K562 (cell line): ENCODE results near the gene AHNAK. TPM values are rescaled to one million over a fixed set of nuclear protein-coding genes. Genes with fewer than 3 reads are reported as not detected.

Source experiments
- CHCHD3 ChIP-seq: fragments of 250-450 bp; sonication (Bioruptor Pico); IDR thresholded peaks from 2 replicates; pipeline ENCODE4 v2.1.2; 2022; ENCODE audit warnings: mild to moderate bottlenecking
- MAFF ChIP-seq: IDR thresholded peaks from 2 replicates; pipeline ENCODE4 v1.6.1; 2012; ENCODE audit warnings: low read length, improper control_type of control experiment
- PURB ChIP-seq: sonication (generic); formaldehyde crosslinking; IDR thresholded peaks from 2 replicates; pipeline ENCODE4 v1.9.0; 2021; ENCODE audit warnings: low read depth, mild to moderate bottlenecking, missing genetic modification reagents
- RNF2 ChIP-seq: sonication (generic); IDR thresholded peaks from 2 replicates; pipeline ENCODE4 v1.6.1; 2016
- SP1 ChIP-seq: sonication (generic); formaldehyde crosslinking; IDR thresholded peaks from 2 replicates; pipeline ENCODE4 v1.8.1; 2022; ENCODE audit warnings: mild to moderate bottlenecking, missing genetic modification reagents
- TAF15 ChIP-seq: fragments of 200-400 bp; formaldehyde crosslinking; IDR thresholded peaks from 2 replicates; pipeline ENCODE4 v1.6.1; 2017; ENCODE audit warnings: mild to moderate bottlenecking, low read depth, low read length, moderate library complexity
- ZFP36 ChIP-seq: fragments of 150-350 bp; IDR thresholded peaks from 2 replicates; pipeline ENCODE4 v1.6.1; 2018; ENCODE audit warnings: low read length, low read depth; ENCODE audit not compliant: partially characterized antibody
- polyA plus RNA-seq, 8 experiments: library from polyadenylated mRNA; depleted of rRNA in 4 of 8; stranded (reverse) in 5 of 8; unstranded in 3 of 8; fragments of >200 nt; fragmentation: Nextera tagmentation in 2 of 8; fragmentation: Illumina TruSeq in 1 of 8; extraction: Ambion mirVana in 2 of 8; extraction: Trizol in 1 of 8; gene quantifications; 2 replicates each; pipeline versions ENCODE4 v1.2.1 to v1.2.3, GENCODE V29; 2011 to 2014; ENCODE audit warnings: inconsistent platforms in 1 of 8, missing spikeins in 1 of 8
- total RNA-seq, 7 experiments: library from RNA; depleted of rRNA in 6 of 7; stranded (reverse); fragments of >200 nt in 6 of 7; fragmentation: Illumina TruSeq in 2 of 7; extraction: Trizol in 2 of 7; gene quantifications; 2 replicates each; pipeline versions ENCODE4 v1.2.1 to v1.2.3, GENCODE V29; 2011 to 2021; ENCODE audit warnings: low replicate concordance in 1 of 7
- TF ChIP-seq, protein P1 (sequence below): fragments of 450-650 bp; formaldehyde crosslinking; IDR thresholded peaks from 2 replicates; pipeline ENCODE4 v1.4.0; 2020; ENCODE audit warnings: mild to moderate bottlenecking, moderate library complexity
- TF ChIP-seq, protein P2 (sequence below): fragments of 250-450 bp; sonication (Bioruptor Pico); IDR thresholded peaks from 2 replicates; pipeline ENCODE4 v1.5.0; 2021
- TF ChIP-seq, protein P3 (sequence below): fragments of 250-450 bp; sonication (Bioruptor Pico); IDR thresholded peaks from 2 replicates; pipeline ENCODE4 v1.5.0; 2020; ENCODE audit warnings: mild to moderate bottlenecking, borderline replicate concordance
- TF ChIP-seq, protein P4 (sequence below): fragments of 250-450 bp; sonication (Bioruptor Pico); IDR thresholded peaks from 2 replicates; pipeline ENCODE4 v1.5.0; 2021; ENCODE audit warnings: mild to moderate bottlenecking, moderate library complexity
- TF ChIP-seq, protein P5 (sequence below): fragments of 250-450 bp; sonication (Bioruptor Pico); IDR thresholded peaks from 2 replicates; pipeline ENCODE4 v1.6.1; 2021; ENCODE audit warnings: mild to moderate bottlenecking
- TF ChIP-seq, protein P6 (sequence below): sonication (generic); formaldehyde crosslinking; IDR thresholded peaks from 2 replicates; pipeline ENCODE4 v1.8.1; 2023; ENCODE audit warnings: missing genetic modification reagents, mild to moderate bottlenecking, borderline replicate concordance

Gene AHNAK
- total and polyA plus RNA-seq, 9 of the 15 experiments (the other 6 are each of a cell fraction or from before 2014, with no cell fraction given): 1.5 to 89.7 (median 45.0) TPM

DNA sequence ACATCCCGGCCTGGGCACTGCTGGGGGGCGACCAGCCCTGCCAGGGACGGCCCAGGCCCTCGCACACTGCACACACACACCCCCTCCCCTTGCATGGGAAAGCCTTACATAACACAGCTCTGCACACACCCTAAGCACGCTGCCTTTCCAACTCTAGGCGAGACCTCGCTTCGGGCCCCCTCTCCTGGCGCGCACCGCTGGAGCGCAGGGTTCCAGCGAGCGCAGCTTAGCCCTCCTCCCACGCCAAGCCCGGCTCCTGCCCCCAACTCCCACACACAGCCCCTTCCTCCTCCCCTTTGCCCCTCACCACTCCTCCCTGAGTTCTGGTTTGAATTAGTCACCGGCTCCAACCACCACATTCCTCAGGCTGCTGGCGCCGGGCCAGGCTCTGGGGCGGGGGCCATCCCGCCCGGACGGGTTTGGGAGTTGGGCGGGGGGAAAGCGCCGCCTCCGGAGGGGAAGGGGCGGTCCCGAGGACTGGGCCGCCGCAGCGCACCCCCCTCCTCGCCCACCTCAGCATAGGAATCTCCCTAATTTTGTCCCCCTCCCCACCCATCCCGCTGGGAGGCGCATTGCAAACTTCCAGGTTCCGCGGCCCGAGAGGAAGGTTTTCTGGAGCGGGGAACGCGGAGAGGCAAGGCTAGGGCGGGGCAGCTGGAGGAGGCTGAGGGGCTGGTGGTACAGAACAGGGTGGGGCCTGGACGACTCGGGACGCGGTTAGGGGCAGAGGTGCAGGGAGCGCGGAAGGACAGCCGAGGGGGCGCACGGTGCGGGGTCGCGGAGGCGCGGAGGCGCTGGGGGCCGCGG is 966 bp downstream of the AHNAK start (continued):
- TF ChIP-seq, protein P1, sequence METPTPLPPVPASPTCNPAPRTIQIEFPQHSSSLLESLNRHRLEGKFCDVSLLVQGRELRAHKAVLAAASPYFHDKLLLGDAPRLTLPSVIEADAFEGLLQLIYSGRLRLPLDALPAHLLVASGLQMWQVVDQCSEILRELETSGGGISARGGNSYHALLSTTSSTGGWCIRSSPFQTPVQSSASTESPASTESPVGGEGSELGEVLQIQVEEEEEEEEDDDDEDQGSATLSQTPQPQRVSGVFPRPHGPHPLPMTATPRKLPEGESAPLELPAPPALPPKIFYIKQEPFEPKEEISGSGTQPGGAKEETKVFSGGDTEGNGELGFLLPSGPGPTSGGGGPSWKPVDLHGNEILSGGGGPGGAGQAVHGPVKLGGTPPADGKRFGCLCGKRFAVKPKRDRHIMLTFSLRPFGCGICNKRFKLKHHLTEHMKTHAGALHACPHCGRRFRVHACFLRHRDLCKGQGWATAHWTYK (CRISPR knock-in tag): no peak
- TF ChIP-seq RNF2: peak; percentile 84; the same call in 1 of the 2 replicates
- TF ChIP-seq, protein P2, sequence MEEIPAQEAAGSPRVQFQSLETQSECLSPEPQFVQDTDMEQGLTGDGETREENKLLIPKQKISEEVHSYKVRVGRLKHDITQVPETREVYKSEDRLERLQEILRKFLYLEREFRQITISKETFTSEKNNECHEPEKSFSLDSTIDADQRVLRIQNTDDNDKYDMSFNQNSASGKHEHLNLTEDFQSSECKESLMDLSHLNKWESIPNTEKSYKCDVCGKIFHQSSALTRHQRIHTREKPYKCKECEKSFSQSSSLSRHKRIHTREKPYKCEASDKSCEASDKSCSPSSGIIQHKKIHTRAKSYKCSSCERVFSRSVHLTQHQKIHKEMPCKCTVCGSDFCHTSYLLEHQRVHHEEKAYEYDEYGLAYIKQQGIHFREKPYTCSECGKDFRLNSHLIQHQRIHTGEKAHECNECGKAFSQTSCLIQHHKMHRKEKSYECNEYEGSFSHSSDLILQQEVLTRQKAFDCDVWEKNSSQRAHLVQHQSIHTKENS (CRISPR knock-in tag): no peak
- no peak for TF ChIP-seq TAF15
- TF ChIP-seq, protein P3, sequence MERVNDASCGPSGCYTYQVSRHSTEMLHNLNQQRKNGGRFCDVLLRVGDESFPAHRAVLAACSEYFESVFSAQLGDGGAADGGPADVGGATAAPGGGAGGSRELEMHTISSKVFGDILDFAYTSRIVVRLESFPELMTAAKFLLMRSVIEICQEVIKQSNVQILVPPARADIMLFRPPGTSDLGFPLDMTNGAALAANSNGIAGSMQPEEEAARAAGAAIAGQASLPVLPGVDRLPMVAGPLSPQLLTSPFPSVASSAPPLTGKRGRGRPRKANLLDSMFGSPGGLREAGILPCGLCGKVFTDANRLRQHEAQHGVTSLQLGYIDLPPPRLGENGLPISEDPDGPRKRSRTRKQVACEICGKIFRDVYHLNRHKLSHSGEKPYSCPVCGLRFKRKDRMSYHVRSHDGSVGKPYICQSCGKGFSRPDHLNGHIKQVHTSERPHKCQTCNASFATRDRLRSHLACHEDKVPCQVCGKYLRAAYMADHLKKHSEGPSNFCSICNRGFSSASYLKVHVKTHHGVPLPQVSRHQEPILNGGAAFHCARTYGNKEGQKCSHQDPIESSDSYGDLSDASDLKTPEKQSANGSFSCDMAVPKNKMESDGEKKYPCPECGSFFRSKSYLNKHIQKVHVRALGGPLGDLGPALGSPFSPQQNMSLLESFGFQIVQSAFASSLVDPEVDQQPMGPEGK (CRISPR knock-in tag): no peak
- no peak for TF ChIP-seq MAFF
- TF ChIP-seq, protein P4, sequence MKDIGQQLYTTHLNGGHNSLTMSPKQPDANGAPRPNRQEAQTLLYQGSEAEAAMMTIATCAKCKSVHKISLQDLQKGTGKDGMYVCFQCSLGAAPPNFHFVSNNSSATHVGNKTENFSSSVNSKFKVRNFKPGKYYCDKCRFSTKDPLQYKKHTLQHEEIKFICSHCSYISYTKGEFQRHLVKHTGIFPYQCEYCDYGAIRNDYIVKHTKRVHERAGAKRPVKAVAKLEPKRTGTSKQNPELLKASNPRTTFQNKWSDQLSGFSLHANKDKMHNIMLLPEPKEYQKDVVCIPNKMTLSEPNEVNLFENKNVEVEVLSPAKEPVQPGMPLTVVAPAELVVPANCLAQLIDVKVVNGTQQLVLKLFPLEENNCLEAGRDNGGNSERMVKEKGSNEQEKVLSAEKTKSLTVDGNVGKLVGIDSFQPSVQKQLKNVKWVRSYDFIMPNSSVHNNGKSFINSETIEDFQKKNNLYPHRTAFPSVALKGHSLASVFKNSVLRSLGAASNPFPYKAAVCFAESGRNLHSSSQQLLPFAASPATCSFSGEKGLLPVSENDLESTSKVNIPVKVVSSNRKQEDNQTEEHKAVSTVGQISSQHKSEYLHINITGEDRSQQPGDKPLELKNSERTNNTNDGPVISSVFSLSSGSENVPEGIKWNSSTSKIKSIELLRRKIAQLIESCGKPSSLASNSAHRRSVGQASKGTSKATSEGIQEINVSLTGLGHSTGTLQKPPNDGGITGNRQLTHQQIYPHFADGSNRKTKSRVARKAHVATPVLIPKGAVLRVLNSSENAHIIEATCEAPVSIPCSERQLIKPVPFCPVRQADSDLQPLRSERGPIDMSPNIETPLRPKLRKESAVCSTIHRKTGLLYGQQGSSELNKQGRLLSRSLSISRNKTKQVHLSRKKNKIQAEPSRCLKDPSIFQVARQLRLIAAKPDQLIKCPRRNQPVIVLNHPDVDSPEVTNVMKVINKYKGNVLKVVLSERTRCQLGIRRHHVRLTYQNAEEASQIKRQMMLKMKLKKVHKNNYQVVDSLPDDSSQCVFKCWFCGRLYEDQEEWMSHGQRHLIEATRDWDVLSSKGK (CRISPR knock-in tag): no peak
- TF ChIP-seq CHCHD3 (CRISPR knock-in tag): no peak
- peak; percentile 6 for TF ChIP-seq ZFP36
- TF ChIP-seq, protein P5, sequence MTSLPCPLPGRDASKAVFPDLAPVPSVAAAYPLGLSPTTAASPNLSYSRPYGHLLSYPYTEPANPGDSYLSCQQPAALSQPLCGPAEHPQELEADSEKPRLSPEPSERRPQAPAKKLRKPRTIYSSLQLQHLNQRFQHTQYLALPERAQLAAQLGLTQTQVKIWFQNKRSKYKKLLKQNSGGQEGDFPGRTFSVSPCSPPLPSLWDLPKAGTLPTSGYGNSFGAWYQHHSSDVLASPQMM (CRISPR knock-in tag): no peak
- no peak for TF ChIP-seq PURB (CRISPR knock-in tag)
- TF ChIP-seq, protein P6, sequence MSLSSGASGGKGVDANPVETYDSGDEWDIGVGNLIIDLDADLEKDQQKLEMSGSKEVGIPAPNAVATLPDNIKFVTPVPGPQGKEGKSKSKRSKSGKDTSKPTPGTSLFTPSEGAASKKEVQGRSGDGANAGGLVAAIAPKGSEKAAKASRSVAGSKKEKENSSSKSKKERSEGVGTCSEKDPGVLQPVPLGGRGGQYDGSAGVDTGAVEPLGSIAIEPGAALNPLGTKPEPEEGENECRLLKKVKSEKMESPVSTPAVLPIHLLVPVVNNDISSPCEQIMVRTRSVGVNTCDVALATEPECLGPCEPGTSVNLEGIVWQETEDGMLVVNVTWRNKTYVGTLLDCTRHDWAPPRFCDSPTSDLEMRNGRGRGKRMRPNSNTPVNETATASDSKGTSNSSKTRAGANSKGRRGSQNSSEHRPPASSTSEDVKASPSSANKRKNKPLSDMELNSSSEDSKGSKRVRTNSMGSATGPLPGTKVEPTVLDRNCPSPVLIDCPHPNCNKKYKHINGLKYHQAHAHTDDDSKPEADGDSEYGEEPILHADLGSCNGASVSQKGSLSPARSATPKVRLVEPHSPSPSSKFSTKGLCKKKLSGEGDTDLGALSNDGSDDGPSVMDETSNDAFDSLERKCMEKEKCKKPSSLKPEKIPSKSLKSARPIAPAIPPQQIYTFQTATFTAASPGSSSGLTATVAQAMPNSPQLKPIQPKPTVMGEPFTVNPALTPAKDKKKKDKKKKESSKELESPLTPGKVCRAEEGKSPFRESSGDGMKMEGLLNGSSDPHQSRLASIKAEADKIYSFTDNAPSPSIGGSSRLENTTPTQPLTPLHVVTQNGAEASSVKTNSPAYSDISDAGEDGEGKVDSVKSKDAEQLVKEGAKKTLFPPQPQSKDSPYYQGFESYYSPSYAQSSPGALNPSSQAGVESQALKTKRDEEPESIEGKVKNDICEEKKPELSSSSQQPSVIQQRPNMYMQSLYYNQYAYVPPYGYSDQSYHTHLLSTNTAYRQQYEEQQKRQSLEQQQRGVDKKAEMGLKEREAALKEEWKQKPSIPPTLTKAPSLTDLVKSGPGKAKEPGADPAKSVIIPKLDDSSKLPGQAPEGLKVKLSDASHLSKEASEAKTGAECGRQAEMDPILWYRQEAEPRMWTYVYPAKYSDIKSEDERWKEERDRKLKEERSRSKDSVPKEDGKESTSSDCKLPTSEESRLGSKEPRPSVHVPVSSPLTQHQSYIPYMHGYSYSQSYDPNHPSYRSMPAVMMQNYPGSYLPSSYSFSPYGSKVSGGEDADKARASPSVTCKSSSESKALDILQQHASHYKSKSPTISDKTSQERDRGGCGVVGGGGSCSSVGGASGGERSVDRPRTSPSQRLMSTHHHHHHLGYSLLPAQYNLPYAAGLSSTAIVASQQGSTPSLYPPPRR: no peak
- TF ChIP-seq SP1 (CRISPR knock-in tag): peak; percentile 68
